GM19023 (cell line): Measurements from ENCODE around the gene NT5C2.
"Not testable (repeated sequence)": the region's sequence is repeated elsewhere in the genome, so short reads cannot be mapped to it uniquely, and the experiment has no call there.

Experiments used
- ATAC-seq: cut with Tn5 transposase; IDR thresholded peaks from one replicate; pipeline ENCODE4 v1.9.1; 2021; ENCODE audit warnings: mild to moderate bottlenecking, moderate library complexity; ENCODE audit not compliant: unreplicated experiment

Gene NT5C2

DNA sequence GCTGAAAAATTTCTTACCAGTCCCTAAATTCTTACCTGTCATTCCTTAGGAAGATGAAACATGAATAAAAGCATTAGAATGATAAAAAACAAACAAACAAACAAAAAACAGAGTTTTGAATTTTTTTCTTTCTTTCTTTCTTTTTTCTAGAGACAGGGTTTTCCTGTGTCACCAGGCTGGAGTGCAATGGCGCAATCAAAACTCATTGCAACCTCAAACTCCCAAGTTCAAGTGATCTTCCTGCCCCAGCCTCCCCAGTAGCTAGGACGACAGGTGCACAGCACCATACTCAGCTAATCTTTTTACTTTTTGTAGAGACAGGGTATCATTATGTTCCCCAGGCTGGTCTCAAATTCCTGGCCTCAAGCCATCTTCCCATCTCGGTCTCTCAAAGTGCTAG lies 26.5 kb downstream of the NT5C2 start:
- ATAC-seq, result no peak

DNA sequence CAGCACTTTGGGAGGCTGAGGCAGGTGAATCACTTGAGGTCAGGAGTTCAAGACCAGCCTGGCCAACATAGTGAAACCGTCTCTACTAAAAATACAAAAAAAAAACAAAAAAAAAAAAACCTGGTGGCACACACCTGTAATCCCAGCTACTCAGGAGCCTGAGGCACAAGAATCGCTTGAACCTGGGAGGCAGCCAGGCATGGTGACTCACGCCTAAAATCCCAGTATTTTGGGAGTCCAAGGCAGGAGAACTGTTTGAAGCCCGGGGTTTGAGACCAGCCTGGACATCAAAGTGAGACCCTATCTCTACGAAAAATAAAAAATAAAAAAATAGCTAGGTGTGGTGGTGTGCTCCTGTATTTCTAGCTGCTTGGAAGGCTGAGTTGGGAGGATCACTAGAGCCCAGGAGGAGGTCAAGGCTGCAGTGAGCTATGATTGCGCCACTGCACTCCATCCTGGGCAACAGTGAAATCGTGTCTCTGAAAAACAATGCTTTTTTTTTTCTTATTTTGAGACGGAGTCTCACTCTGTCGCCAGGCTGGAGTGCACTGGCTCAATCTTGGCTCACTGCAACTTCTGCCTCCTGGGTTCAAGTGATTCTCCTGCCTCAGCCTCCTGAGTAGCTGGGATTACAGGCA lies 29.2 kb downstream of the NT5C2 start:
- not testable (repeated sequence) for ATAC-seq

DNA sequence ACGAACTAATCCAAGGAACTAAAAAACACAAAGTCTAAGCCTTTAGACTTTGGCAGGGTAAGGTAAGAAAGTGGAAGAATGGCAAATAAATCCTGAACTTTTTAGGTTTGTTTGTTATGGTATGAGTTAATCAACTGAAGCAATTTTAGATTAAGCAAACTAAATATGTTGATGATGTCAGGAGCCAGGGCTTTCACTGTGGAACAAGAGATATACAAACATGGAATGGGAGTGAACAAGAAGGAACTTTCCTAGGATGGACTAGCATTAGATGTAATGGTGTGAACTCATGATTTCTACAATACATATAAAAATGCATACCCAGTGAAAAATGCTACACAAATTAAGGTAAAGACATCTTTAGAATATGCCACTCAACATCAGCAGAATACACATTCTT lies 35.8 kb downstream of the NT5C2 start:
- no peak for ATAC-seq

- no peak for ATAC-seq
These were observed 37.5 kb downstream of the NT5C2 start for GRCh38 chr10:103155471-103156085.

DNA sequence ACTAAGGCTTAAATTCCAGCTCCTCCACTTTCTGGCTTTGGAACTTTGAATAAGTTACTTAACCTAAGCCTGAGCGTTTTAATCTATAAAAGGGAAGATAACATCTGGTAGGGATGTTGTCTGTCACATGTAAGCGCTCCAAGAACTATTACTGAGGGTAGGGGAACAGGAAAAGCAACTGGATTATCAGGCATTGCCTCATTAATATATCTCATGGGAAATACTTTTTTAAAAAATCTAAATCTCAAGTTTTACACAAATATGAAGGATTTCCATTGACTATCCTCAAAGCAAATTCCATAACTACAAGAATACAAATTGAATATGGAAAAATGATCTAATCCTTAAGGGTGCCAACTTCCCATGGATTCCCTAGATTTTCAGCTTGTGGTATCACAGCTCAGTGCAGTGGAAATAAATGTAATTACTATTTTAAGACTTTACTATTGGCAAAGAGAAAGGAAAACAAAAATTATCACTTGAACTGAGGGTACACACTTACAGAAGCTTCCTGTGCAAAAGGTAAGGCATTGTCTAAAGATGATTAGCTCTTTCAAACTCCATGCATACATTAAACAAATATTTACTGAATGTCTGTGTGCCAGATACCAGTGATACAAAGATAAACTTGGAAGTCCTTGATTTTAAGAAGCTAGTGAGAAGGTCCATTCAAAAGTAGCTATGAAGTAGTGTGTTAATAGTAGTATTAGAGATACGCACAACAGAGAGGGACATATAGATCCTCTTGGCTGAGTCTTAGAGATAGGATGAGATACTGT lies 38.4 kb downstream of the NT5C2 start:
- ATAC-seq, result no peak

DNA sequence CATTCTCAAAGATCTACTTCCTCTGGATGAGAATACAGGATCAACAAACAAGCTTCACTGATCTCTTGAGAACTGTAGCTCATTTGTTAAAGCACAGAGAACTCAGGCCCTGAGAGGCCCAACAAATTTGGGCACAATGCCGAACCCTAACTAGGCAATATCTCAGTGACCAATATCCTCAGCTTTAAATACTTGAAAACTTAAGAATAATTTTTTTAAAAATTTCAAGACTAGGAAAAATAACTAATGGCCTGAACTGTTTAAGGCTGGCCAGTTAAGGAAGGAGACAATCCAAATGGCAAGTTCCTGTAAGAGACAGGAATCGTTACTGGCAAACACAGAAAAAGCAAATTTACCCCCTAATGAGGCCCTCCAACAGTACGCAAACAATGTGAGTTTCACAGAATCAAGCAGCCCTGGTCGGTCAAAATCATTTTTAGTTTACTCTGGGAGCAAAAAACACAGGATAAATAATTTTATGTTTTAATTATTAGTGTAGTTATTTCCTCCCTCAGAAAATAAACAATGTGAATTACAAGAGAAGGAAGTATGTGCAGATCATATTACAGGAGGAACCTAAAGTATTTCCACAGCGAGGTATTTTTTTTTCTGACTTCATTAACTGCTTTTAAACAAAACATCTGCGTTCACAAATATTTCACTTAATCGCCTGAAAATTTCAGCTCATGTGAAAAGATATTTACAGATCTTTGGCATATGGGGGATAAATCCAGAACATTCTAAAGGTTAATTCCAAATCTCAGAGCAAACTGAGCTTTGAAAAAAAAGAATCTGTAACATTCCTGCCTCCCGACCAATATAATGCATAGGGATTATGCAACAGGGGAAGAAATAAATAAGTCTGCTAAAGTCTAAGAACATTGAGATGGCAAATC lies 39.5 kb downstream of the NT5C2 start:
- no peak for ATAC-seq

DNA sequence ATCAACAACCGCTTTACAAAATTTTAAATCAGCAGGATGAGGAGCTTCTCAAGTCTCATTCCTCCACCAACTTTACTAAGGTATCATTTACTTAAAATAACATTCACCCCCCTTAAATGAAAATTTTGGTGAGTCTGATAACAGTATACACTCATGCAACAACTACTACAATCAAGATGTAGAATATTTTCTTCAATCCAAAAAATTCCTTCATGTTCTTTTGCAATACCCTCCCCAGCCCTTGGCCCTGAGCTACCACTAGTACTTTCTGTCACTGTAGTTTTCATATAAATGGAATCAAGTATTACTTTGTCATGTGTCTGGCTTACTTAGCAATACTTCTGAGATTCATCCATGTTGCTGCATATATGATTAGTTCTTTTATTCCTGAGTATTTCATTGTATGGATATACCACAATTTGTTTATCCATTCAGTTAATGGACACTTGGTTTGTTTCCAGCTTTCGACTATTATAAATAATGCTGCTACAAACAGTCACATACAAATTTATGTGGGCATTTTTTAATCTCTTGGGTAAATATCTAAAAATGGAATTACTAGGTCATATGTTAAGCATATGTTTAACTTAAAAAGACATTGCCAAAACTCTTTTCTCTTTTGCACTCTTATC lies 43.0 kb downstream of the NT5C2 start:
- no peak for ATAC-seq

GRCh38 chr10:103147645-103148044 lies 45.4 kb downstream of the NT5C2 start:
- no peak for ATAC-seq

DNA sequence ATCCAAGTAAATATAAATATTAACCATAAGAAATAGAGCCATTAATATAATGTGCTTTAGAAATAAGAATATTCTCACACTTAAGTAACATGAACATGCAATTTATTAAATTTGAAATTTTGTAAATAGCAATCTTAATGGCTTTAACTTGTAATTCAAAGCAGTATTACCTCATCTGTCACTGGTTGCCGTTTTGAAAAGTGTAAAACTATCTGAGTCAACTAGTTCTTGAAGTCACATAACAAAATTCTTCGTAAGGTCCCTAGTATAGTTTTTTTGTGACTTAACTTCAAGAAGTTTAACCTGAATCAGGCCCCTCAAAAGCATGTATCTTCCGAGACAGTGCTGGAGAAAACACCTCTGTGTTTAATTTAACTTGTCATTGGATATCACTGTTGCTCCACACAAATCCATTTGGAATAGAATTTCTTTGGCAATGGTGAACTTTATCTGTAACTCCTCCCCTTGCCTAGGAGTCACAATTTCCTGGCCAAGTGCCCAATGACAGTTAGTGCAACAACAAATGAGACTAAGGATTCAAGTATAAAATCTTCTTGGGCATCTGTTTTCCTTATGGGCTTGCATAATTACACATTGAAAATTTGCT lies 47.1 kb downstream of the NT5C2 start:
- no peak for ATAC-seq

DNA sequence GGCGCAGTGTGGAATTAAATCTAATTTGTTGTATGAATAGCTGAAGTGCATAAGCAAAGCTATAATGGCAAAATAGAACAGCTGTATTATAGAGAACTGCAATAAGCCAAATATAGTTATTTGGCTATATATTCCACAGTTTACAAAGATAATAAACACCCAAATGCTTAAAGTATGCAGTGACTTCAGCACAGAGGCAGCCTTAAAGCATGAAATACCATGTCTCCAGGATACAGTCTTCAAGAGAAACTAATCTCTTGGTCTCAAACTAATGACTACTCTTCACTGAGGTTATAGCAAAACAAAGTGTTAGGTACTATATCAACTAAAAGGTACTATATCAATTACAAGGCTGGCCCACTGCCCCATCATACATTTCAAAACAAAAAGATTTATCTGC lies 48.0 kb downstream of the NT5C2 start:
- ATAC-seq, result no peak

DNA sequence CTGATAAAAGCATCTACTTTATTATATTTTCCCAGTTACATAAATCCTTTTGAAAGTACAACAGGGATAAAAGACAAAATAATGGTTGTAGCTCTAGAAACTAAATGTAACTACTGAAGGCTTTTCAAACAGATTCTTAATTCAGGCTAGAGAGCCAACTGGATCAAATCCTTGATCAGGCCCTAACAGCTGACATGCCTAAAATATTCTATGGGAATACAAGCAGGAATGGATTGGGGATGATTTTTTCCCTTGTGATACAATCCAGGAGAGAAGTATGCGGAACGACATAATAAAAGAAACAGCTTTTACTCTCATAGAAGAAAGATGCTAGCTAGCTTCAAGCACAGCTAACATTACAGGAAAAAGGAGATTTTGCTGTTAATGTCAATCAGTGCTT lies 49.0 kb downstream of the NT5C2 start:
- no peak for ATAC-seq

DNA sequence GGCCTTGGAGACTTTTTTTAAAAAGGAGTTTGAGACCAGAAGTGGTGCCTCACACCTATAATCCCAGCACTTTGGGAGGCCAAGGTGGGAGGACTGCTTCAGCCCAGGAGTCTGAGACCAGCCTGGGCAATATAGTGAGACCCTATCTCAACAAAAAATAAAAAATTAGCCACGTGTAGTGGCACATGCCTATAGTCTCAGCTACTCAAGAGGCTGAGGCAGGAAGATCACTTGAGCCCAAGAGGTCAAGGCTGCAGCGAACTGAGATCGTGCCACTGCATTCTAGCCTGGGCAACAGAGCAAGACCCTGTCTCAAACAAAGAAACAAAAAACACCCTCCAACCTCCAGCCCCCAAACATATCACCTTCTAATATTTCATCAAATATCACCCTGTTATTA lies 49.4 kb downstream of the NT5C2 start:
- ATAC-seq, result not testable (repeated sequence)

DNA sequence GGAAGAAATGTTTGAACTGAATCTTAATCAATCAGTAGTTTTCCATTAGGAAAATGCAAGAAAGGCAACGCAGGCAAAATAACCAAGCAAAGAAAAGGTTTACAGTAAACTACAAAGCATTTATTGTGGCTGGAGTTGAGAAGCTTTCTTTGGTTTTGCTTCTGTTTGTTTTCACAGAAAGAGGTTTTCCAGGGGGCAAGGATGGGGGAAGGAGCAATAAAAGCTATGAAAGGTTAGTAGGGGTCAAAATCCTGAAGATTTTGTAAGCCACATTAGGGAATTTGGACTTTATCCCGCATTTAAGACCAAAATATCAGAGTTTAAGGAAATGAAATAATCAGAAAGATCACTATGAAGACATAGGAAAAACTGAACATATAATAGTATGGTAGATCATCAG lies 51.1 kb downstream of the NT5C2 start:
- ATAC-seq, result no peak

GRCh38 chr10:103140469-103140868 lies 52.6 kb downstream of the NT5C2 start:
- ATAC-seq, result no peak

DNA sequence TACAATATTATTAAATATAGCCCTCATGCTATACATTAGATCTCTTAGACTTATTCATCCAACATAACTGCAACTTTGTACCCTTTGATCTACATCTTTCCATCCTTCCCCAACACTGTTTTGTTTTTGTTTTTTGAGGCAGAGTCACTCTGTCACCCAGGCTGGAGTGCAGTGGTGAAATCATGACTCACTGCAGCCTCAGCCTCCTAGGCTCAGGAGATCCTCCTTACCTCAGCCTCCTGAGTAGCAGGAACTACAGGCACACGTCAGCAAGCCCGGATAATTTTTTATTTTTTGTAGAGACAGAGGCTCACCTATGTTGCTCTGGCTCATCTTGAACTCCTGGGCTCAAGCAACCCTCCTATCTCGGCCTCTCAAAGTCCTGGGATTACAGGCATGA lies 53.3 kb downstream of the NT5C2 start:
- no peak for ATAC-seq

- not testable (repeated sequence) for ATAC-seq
These were observed 57.9 kb downstream of the NT5C2 start for GRCh38 chr10:103135168-103135567.

- ATAC-seq, result no peak
These were observed 62.2 kb downstream of the NT5C2 start for GRCh38 chr10:103130910-103131309.

DNA sequence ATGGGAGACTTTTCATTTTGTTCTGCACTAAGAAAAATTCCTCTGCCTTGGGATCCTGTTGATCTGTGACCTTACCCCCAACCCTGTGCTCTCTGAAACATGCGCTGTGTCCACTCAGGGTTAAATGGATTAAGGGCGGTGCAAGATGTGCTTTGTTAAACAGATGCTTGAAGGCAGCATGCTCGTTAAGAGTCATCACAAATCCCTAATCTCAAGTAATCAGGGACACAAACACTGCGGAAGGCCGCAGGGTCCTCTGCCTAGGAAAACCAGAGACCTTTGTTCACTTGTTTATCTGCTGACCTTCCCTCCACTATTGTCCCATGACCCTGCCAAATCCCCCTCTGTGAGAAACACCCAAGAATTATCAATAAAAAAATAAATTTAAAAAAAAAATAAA lies 62.9 kb downstream of the NT5C2 start:
- ATAC-seq, result not testable (repeated sequence)

- no peak for ATAC-seq
These were observed 65.8 kb downstream of the NT5C2 start for GRCh38 chr10:103127241-103127640.
